Vagina (tissue), 2 donors: ENCODE measurements around the gene FAM78A. TPM values are rescaled to one million over a fixed set of nuclear protein-coding genes. Genes with fewer than 3 reads are reported as not detected.
"Not testable (repeated sequence)": the region's sequence is repeated elsewhere in the genome, so short reads cannot be mapped to it uniquely, and the experiment has no call there.

Experiments used
- DNase-seq, 2 donors: peaks; one replicate each; pipeline ENCODE4 v3.0.0-alpha.2; 2017; ENCODE audit errors: extremely low spot score in 2 of 2
- H3K27ac ChIP-seq: fragments of 200-600 bp; sonication (generic); one replicate; pipeline ENCODE4 v1.5.1; 2019
- H3K27me3 ChIP-seq: fragments of 200-600 bp; sonication (generic); one replicate; pipeline ENCODE4 v1.5.1; 2019
- H3K36me3 ChIP-seq, 2 donors: fragments of 200-600 bp; sonication (generic); one replicate each; pipeline ENCODE4 v1.5.1; 2017 to 2019
- H3K4me1 ChIP-seq: fragments of 200-600 bp; sonication (generic); one replicate; pipeline ENCODE4 v1.5.1; 2019
- H3K4me3 ChIP-seq, 2 donors: fragments of 200-600 bp; sonication (generic); 1 replicate in 1 of 2; 2 replicates in 1 of 2; pipeline ENCODE4 v1.5.1; 2016 to 2019
- H3K9me3 ChIP-seq: fragments of 200-600 bp; sonication (generic); one replicate; pipeline ENCODE4 v1.5.1; 2019
- POLR2A ChIP-seq, 2 donors: fragments of 450-650 bp; IDR thresholded peaks; one replicate each; pipeline ENCODE4 v1.6.1; 2017; ENCODE audit warnings: antibody characterized with exemption in 2 of 2, mild to moderate bottlenecking in 2 of 2, moderate library complexity in 2 of 2
- POLR2AphosphoS5 ChIP-seq, 2 donors: sonication (generic); formaldehyde crosslinking; IDR thresholded peaks; one replicate each; pipeline ENCODE4 v1.9.0; 2017; ENCODE audit warnings: antibody characterized with exemption in 2 of 2, mild to moderate bottlenecking in 2 of 2, low read depth in 1 of 2; ENCODE audit not compliant: insufficient read depth in 1 of 2
- intact Hi-C: fragments of 100-400 bp; cut with DNase I; formaldehyde crosslinking; loops from one replicate; pipeline ENCODE4 v1.15.1; 2023
- total RNA-seq: library from RNA; depleted of rRNA; stranded (reverse); fragments of >200 nt; gene quantifications from one replicate; pipeline ENCODE4 v1.2.3, GENCODE V29; 2016
- TF ChIP-seq, protein P1 (sequence below), 3 experiments: fragments of 450-650 bp in 2 of 3; fragments of 200-600 bp in 1 of 3; sonication (generic) in 1 of 3; IDR thresholded peaks; one replicate each; pipeline ENCODE4 v1.5.1; 2017 to 2019; ENCODE audit warnings: antibody characterized with exemption in 3 of 3, mild to moderate bottlenecking in 2 of 3, moderate library complexity in 2 of 3

Gene FAM78A
- total RNA-seq, 1 donor from 2014 or later: 2.5 TPM

DNA sequence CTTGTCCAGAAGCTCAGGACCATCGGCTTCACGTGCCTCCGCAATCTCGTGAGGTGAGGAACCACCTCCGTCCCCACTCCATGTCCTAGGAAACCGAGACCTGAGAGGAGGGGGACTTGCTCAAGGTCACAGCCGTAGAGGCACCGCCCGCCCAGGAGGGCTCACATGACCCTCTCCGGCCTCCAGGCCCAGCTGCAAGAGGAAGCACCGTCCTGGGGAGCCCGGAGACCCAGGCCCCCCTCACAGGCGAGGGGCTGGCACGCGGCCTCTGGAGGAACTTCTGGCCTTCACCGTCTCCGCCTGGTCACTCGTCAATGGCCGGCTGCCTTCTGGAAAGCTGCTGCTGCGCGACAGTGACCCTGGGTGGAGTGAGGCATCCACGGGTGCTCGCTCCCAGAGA, 24.2 kb downstream of the FAM78A start:
- Histone ChIP-seq H3K4me3 (no peak overlapping the region), H3K9me3 (no peaks in the 10 kb centered on the region), H3K36me3 (no peaks in the 10 kb centered on the region), H3K4me1 (peaks cover 11% of the 10 kb centered on the region), H3K27ac (no peak overlapping the region), H3K27me3 (no peaks in the 10 kb centered on the region)
- TF ChIP-seq, protein P1, sequence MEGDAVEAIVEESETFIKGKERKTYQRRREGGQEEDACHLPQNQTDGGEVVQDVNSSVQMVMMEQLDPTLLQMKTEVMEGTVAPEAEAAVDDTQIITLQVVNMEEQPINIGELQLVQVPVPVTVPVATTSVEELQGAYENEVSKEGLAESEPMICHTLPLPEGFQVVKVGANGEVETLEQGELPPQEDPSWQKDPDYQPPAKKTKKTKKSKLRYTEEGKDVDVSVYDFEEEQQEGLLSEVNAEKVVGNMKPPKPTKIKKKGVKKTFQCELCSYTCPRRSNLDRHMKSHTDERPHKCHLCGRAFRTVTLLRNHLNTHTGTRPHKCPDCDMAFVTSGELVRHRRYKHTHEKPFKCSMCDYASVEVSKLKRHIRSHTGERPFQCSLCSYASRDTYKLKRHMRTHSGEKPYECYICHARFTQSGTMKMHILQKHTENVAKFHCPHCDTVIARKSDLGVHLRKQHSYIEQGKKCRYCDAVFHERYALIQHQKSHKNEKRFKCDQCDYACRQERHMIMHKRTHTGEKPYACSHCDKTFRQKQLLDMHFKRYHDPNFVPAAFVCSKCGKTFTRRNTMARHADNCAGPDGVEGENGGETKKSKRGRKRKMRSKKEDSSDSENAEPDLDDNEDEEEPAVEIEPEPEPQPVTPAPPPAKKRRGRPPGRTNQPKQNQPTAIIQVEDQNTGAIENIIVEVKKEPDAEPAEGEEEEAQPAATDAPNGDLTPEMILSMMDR (IDR thresholded peaks at IDR 0.05): no peak
- TF ChIP-seq POLR2AphosphoS5 (IDR thresholded peaks at IDR 0.05; ENCODE audit: insufficient read depth in 1 of 2, low read depth in 1 of 2) (no peak), POLR2A (IDR thresholded peaks at IDR 0.05) (no peak)
- intact Hi-C loops: no loop called here
- DNase-seq: no peak

DNA sequence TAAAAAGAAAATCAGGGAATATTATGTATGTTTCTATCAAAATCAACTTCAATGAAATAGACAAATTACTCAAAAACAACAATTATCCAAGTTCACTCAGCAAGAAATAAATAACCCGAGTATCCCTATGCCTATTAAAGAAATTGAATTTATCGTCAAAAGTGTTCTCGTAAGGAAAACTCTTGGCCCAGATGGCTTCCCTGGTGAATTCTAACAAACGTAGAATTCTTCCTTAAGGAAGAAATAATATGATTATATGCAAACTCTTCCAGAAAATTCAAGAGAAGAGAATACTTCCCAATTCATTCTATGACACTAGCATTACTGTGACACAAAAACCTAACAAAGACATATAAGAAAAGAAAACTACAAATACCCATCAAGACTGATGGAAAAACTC, 29.7 kb downstream of the FAM78A start:
- intact Hi-C loops: no loop called here
- Histone ChIP-seq H3K9me3 (no peaks in the 10 kb centered on the region), H3K27me3 (no peaks in the 10 kb centered on the region), H3K4me3 (no peak overlapping the region), H3K36me3 (no peaks in the 10 kb centered on the region), H3K4me1 (no peaks in the 10 kb centered on the region), H3K27ac (no peak overlapping the region)
- DNase-seq: no peak
- TF ChIP-seq POLR2AphosphoS5 (IDR thresholded peaks at IDR 0.05; ENCODE audit: insufficient read depth in 1 of 2, low read depth in 1 of 2) (no peak), POLR2A (IDR thresholded peaks at IDR 0.05) (no peak)
- TF ChIP-seq, protein P1 (IDR thresholded peaks at IDR 0.05): no peak

DNA sequence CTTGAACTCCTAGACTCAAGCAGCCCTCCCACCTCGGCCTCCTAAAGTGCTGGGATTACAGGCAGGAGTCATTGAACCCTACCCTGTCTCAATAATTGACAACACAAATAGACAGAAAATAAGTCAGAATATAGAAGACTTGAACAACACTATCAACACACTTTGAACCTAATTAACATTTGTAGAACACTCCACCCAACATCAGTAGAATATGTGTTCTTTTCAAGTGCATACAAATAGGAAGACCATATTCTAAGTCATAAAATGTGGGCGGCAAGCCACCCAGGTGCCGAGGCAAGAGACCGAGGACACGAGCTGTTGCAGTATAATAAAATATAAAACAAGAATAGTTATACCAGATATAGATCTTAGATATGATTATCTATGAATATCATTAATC, 32.0 kb downstream of the FAM78A start:
- H3K27ac ChIP-seq, intact Hi-C loops, H3K27me3 ChIP-seq, H3K4me3 ChIP-seq, H3K4me1 ChIP-seq, DNase-seq, H3K9me3 ChIP-seq, H3K36me3 ChIP-seq: not testable (repeated sequence)

DNA sequence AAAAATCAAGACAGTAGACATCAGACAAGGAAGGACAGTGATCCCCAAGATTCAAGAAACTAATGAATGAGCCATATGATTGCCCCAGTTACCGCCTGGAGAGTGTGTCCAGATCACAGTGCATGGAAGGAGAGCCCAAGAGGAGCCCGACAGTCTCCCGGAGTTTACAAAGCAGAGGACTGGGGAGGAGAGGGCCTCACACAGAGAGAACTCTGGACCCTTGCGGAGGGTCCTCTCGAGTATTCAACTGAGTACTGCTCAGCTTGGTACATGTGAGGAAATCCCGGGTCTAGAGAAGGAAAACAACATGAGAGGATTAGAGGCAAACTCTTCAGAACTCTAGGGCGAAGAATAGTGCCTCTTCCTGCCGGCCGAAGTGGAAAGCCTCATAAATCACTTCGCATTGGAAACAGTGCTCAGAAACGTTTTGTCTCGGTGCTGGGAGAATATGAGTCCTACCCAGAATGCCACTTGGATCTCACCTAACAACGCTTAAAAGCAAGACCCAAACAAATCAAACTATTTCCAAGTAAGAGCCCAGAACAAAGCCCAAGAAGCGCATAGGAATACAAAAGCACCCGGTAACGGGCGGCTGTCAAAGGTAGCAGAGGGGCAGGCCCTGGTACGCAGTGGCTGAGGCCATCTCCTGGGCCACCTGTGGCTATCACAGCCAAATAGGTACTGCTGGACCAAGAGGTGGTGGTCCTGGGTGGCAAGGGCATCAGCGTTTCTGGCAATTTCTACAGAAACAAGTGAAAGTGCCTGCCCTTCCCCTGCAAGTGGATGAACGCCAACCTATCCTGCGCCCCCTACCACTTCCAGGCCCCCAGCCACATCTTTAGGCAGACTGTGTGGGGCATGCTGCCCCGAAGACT, 36.0 kb downstream of the FAM78A start:
- Histone ChIP-seq H3K36me3 (no peaks in the 10 kb centered on the region), H3K4me1 (peaks cover 13% of the 10 kb centered on the region), H3K4me3 (no peak overlapping the region), H3K9me3 (no peaks in the 10 kb centered on the region), H3K27me3 (no peaks in the 10 kb centered on the region), H3K27ac (no peak overlapping the region)
- intact Hi-C loops: no loop called here
- no peak for DNase-seq
- TF ChIP-seq POLR2AphosphoS5 (IDR thresholded peaks at IDR 0.05; ENCODE audit: insufficient read depth in 1 of 2, low read depth in 1 of 2) (no peak), POLR2A (IDR thresholded peaks at IDR 0.05) (no peak)
- TF ChIP-seq, protein P1 (IDR thresholded peaks at IDR 0.05): no peak

DNA sequence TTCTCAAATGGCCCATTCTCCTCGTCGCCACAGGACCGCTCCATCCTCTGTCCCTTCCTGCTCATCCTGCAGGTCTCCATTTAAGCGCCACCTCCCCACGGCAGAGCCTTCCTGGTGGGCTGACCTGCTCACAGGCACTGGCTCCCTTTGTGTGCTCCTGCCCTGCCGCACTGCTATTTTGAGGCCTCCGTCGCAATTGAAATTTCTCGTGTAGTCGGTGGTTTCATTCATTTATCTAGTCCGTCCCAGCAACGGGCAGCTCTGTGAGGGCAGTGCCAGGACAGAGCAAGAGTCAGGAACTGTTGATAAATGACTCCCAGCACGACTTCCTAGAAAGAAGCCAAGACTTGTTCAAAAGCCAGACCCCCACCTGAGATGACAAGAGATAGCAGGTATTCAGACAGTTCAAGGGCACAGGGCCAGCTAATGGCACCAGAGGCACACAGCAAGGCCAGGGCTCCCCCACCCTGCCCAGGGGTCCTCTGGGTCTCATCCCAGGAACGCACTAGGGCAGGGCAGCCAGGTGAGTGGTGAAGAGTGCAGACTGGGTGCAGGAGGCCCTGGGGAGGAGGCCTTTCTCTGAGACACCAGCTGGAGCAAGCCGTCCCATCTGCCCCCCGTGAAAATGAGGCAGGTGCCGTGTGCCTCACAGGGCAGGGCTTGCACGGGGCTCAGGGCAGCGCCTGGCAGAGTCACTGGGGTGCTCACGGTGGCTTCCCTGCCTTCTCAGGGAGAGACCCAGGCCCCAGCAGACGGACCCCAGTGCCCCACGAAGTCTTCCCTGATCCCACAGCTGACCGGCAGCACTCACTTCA, 36.9 kb downstream of the FAM78A start:
- TF ChIP-seq POLR2A (IDR thresholded peaks at IDR 0.05) (no peak), POLR2AphosphoS5 (IDR thresholded peaks at IDR 0.05; ENCODE audit: insufficient read depth in 1 of 2, low read depth in 1 of 2) (no peak)
- TF ChIP-seq, protein P1 (IDR thresholded peaks at IDR 0.05): no peak
- intact Hi-C loops: no loop called here
- Histone ChIP-seq H3K4me3 (no peak overlapping the region), H3K27ac (no peak overlapping the region), H3K36me3 (peaks cover 0 to 7% of the 10 kb centered on the region in 2 donors), H3K4me1 (peaks cover 13% of the 10 kb centered on the region), H3K9me3 (no peaks in the 10 kb centered on the region), H3K27me3 (no peaks in the 10 kb centered on the region)
- no peak for DNase-seq
